Measurements from ENCODE around the gene HNRNPUL1. TPM values are rescaled to one million over a fixed set of nuclear protein-coding genes. Genes with fewer than 3 reads are reported as not detected.

HNRNPUL1 gene
- total and polyA plus RNA-seq, 2 experiments from 2014 or later, result 204 to 207 TPM

DNA sequence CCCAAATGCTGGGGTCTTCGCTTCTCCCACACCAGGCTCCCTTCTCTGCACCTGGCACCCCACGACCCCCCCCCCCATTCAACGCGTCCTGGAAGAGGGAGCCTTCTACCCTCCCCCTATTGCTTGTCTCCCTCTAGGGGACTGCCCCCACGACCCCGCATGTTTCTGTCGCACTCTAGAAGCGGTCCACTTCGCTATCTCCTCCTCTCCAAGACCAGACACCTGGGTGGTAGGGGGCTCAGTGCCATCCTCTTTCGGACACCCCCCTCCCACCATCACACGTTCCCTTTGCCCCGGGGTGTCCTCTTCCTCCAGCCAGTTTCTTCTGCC lies 88.1 kb downstream of the HNRNPUL1 start:
- peak overlapping the region; percentile 96; the same call in 1 of the 2 replicates for H2AFZ ChIP-seq
- no peak overlapping the region for H3K27ac Mint-ChIP-seq
- peak overlapping the region; percentile 87 for H3K4me3 Mint-ChIP-seq
- H3K4me1 ChIP-seq (ENCODE audit: insufficient read depth), result peaks cover 12% of the 10 kb centered on the region; the same call in 1 of the 2 replicates
- no peak overlapping the region for H3K27ac ChIP-seq (ENCODE audit: low read depth)
- peak overlapping the region; percentile 91 for H3K4me3 ChIP-seq
- no peak for DNase-seq (ENCODE audit: low spot score)
- no peaks in the 10 kb centered on the region for H3K9me2 ChIP-seq (ENCODE audit: insufficient read depth)
- H3K4me2 ChIP-seq, result peak overlapping the region; percentile 98
- no peaks in the 10 kb centered on the region for H3K36me3 ChIP-seq (ENCODE audit: insufficient read depth)
- no peaks in the 10 kb centered on the region; the same call in 2 of the 3 replicates for H3K9me3 Mint-ChIP-seq
- no peak for ATAC-seq
- H3F3A ChIP-seq (replicated peaks; ENCODE audit: low read depth), result peaks cover 6% of the 10 kb centered on the region; the same call in 1 of the 2 replicates
- H3K79me2 ChIP-seq (replicated peaks; ENCODE audit: insufficient read depth), result no peaks in the 10 kb centered on the region
- TF ChIP-seq EZH2phosphoT487 (IDR thresholded peaks at IDR 0.05; ENCODE audit: unreplicated experiment), result no peak
- no peak for TF ChIP-seq JUNB (IDR thresholded peaks at IDR 0.05; ENCODE audit: unreplicated experiment)
- TF ChIP-seq ZNF331 (CRISPR knock-in tag; IDR thresholded peaks at IDR 0.05; ENCODE audit: low read depth), result no peak
- TF ChIP-seq NANOG (IDR thresholded peaks at IDR 0.05; ENCODE audit: borderline replicate concordance), result no peak
- TF ChIP-seq, protein P1, sequence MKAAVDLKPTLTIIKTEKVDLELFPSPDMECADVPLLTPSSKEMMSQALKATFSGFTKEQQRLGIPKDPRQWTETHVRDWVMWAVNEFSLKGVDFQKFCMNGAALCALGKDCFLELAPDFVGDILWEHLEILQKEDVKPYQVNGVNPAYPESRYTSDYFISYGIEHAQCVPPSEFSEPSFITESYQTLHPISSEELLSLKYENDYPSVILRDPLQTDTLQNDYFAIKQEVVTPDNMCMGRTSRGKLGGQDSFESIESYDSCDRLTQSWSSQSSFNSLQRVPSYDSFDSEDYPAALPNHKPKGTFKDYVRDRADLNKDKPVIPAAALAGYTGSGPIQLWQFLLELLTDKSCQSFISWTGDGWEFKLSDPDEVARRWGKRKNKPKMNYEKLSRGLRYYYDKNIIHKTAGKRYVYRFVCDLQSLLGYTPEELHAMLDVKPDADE (IDR thresholded peaks at IDR 0.05), result no peak
- no peak for TF ChIP-seq POLR2AphosphoS5 (IDR thresholded peaks at IDR 0.05; ENCODE audit: low read depth)
- TF ChIP-seq, protein P2, sequence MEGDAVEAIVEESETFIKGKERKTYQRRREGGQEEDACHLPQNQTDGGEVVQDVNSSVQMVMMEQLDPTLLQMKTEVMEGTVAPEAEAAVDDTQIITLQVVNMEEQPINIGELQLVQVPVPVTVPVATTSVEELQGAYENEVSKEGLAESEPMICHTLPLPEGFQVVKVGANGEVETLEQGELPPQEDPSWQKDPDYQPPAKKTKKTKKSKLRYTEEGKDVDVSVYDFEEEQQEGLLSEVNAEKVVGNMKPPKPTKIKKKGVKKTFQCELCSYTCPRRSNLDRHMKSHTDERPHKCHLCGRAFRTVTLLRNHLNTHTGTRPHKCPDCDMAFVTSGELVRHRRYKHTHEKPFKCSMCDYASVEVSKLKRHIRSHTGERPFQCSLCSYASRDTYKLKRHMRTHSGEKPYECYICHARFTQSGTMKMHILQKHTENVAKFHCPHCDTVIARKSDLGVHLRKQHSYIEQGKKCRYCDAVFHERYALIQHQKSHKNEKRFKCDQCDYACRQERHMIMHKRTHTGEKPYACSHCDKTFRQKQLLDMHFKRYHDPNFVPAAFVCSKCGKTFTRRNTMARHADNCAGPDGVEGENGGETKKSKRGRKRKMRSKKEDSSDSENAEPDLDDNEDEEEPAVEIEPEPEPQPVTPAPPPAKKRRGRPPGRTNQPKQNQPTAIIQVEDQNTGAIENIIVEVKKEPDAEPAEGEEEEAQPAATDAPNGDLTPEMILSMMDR (conservative IDR thresholded peaks at IDR 0.05; ENCODE audit: low read depth in 2 of 2), result no peak
- TF ChIP-seq EZH2 (IDR thresholded peaks at IDR 0.05; ENCODE audit: low read depth, unreplicated experiment), result no peak
- TF ChIP-seq CREB1 (CRISPR knock-in tag; IDR thresholded peaks at IDR 0.05; ENCODE audit: low read depth), result no peak
- TF ChIP-seq, protein P3, sequence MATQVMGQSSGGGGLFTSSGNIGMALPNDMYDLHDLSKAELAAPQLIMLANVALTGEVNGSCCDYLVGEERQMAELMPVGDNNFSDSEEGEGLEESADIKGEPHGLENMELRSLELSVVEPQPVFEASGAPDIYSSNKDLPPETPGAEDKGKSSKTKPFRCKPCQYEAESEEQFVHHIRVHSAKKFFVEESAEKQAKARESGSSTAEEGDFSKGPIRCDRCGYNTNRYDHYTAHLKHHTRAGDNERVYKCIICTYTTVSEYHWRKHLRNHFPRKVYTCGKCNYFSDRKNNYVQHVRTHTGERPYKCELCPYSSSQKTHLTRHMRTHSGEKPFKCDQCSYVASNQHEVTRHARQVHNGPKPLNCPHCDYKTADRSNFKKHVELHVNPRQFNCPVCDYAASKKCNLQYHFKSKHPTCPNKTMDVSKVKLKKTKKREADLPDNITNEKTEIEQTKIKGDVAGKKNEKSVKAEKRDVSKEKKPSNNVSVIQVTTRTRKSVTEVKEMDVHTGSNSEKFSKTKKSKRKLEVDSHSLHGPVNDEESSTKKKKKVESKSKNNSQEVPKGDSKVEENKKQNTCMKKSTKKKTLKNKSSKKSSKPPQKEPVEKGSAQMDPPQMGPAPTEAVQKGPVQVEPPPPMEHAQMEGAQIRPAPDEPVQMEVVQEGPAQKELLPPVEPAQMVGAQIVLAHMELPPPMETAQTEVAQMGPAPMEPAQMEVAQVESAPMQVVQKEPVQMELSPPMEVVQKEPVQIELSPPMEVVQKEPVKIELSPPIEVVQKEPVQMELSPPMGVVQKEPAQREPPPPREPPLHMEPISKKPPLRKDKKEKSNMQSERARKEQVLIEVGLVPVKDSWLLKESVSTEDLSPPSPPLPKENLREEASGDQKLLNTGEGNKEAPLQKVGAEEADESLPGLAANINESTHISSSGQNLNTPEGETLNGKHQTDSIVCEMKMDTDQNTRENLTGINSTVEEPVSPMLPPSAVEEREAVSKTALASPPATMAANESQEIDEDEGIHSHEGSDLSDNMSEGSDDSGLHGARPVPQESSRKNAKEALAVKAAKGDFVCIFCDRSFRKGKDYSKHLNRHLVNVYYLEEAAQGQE (IDR thresholded peaks at IDR 0.05; ENCODE audit: unreplicated experiment), result no peak
- TF ChIP-seq, protein P4, sequence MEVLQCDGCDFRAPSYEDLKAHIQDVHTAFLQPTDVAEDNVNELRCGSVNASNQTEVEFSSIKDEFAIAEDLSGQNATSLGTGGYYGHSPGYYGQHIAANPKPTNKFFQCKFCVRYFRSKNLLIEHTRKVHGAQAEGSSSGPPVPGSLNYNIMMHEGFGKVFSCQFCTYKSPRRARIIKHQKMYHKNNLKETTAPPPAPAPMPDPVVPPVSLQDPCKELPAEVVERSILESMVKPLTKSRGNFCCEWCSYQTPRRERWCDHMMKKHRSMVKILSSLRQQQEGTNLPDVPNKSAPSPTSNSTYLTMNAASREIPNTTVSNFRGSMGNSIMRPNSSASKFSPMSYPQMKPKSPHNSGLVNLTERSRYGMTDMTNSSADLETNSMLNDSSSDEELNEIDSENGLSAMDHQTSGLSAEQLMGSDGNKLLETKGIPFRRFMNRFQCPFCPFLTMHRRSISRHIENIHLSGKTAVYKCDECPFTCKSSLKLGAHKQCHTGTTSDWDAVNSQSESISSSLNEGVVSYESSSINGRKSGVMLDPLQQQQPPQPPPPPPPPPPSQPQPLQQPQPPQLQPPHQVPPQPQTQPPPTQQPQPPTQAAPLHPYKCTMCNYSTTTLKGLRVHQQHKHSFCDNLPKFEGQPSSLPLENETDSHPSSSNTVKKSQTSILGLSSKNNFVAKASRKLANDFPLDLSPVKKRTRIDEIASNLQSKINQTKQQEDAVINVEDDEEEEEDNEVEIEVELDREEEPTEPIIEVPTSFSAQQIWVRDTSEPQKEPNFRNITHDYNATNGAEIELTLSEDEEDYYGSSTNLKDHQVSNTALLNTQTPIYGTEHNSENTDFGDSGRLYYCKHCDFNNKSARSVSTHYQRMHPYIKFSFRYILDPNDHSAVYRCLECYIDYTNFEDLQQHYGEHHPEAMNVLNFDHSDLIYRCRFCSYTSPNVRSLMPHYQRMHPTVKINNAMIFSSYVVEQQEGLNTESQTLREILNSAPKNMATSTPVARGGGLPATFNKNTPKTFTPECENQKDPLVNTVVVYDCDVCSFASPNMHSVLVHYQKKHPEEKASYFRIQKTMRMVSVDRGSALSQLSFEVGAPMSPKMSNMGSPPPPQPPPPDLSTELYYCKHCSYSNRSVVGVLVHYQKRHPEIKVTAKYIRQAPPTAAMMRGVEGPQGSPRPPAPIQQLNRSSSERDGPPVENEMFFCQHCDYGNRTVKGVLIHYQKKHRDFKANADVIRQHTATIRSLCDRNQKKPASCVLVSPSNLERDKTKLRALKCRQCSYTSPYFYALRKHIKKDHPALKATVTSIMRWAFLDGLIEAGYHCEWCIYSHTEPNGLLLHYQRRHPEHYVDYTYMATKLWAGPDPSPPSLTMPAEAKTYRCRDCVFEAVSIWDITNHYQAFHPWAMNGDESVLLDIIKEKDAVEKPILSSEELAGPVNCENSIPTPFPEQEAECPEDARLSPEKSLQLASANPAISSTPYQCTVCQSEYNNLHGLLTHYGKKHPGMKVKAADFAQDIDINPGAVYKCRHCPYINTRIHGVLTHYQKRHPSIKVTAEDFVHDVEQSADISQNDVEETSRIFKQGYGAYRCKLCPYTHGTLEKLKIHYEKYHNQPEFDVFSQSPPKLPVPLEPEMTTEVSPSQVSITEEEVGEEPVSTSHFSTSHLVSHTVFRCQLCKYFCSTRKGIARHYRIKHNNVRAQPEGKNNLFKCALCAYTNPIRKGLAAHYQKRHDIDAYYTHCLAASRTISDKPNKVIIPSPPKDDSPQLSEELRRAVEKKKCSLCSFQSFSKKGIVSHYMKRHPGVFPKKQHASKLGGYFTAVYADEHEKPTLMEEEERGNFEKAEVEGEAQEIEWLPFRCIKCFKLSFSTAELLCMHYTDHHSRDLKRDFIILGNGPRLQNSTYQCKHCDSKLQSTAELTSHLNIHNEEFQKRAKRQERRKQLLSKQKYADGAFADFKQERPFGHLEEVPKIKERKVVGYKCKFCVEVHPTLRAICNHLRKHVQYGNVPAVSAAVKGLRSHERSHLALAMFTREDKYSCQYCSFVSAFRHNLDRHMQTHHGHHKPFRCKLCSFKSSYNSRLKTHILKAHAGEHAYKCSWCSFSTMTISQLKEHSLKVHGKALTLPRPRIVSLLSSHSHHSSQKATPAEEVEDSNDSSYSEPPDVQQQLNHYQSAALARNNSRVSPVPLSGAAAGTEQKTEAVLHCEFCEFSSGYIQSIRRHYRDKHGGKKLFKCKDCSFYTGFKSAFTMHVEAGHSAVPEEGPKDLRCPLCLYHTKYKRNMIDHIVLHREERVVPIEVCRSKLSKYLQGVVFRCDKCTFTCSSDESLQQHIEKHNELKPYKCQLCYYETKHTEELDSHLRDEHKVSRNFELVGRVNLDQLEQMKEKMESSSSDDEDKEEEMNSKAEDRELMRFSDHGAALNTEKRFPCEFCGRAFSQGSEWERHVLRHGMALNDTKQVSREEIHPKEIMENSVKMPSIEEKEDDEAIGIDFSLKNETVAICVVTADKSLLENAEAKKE (CRISPR knock-in tag; IDR thresholded peaks at IDR 0.05), result no peak
- no peak for TF ChIP-seq STAT1 (IDR thresholded peaks at IDR 0.05; ENCODE audit: unreplicated experiment)
- H3K27me3 Mint-ChIP-seq (ENCODE audit: insufficient read depth, low read depth, poor library complexity), result peaks cover 62% of the 10 kb centered on the region
- H3K36me3 Mint-ChIP-seq (ENCODE audit: low read depth), result peaks cover 2% of the 10 kb centered on the region; the same call in 2 of the 3 replicates
- H4K20me1 ChIP-seq (replicated peaks; ENCODE audit: insufficient read depth), result 0 out of 2 replicates have a peak, but pooled peaks cover 3% of the 10 kb centered on the region
- peaks cover 19% of the 10 kb centered on the region for H3K4me1 Mint-ChIP-seq
- H3K27me3 ChIP-seq (ENCODE audit: insufficient read depth), result peaks cover 42% of the 10 kb centered on the region
